Measurements from ENCODE around the gene MYPOP.
"Not testable (repeated sequence)": the region's sequence is repeated elsewhere in the genome, so short reads cannot be mapped to it uniquely, and the experiment has no call there.

Gene MYPOP

DNA sequence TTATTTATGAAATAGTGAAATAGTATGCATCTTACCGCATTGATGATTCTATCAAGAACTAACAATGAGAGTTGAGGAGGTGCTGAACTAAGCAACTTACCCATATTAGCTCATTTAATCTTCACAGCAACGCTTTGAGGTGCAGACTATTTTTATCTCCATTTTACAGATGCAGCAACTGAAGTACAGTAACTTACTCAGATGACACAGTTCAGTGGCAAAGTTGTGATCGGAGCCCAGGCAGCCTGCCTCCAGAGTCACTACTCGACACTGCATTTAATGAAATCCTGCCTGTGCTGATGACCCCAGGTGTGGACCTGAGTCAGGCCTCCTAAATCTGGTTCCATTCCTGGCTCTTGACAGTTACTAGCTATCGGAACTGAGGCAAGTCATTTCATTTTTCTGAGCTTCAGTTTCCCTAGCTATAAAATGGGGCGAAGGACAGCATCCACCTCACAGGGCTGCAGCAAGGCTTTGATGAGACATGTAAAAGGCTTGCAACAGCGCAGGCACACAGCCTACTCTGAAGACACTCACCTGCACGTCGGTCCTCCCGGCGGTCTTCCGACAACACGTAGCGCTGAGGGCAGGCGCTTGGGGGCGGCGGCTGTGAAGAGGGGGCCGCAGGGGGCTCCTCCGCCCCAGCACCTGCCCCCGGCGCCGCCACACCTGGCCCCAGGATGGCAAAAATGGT lies 1.5 kb downstream of the MYPOP start:
- peak overlapping the region; percentile 72 for H3K4me3 ChIP-seq (replicated peaks; ENCODE audit: low read depth, low read length)
- TF ChIP-seq, protein P1, sequence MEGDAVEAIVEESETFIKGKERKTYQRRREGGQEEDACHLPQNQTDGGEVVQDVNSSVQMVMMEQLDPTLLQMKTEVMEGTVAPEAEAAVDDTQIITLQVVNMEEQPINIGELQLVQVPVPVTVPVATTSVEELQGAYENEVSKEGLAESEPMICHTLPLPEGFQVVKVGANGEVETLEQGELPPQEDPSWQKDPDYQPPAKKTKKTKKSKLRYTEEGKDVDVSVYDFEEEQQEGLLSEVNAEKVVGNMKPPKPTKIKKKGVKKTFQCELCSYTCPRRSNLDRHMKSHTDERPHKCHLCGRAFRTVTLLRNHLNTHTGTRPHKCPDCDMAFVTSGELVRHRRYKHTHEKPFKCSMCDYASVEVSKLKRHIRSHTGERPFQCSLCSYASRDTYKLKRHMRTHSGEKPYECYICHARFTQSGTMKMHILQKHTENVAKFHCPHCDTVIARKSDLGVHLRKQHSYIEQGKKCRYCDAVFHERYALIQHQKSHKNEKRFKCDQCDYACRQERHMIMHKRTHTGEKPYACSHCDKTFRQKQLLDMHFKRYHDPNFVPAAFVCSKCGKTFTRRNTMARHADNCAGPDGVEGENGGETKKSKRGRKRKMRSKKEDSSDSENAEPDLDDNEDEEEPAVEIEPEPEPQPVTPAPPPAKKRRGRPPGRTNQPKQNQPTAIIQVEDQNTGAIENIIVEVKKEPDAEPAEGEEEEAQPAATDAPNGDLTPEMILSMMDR (IDR thresholded peaks at IDR 0.05; ENCODE audit: low read depth, low read length, missing control alignments): no peak

DNA sequence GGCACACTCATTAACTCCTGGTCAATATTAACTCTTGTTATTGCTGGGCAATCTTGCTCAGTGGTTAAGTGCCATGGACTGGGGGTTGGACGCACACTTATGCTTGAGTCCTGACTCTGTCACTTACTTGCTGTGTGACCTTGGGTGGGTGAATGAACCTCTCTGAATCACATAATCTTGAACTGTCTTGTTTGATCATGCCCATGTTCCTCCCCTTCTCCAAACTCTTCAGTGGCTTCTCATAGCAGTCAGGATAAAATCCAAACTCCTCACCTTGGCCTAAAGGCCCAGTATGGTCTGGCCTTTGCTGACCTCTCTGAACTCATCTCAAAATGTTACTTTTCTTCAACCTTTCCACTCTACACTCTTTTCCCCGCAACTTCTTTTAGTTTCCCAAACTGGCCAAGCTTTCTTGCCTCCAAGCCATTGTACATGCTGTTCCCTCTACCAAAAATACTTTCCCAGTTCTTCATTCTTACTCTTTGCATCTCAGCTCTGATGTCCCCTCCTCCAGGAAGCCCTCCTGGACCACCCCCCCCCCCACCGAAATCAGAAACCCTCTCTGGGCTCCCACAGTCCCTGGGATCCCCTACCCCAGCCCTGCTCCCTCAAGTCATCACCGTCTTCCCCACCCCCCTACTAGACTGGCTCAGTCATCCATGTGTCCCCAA lies 2.4 kb downstream of the MYPOP start:
- H3K4me3 ChIP-seq (replicated peaks; ENCODE audit: low read depth, low read length): no peak overlapping the region
- TF ChIP-seq, protein P1 (IDR thresholded peaks at IDR 0.05; ENCODE audit: low read depth, low read length, missing control alignments): no peak
- no peak for DNase-seq (ENCODE audit: extremely low read depth, low read depth)

More for the DNA sequence above, 1.5 kb downstream of the MYPOP start:
- DNase-seq (ENCODE audit: extremely low read depth, low read depth): no peak

DNA sequence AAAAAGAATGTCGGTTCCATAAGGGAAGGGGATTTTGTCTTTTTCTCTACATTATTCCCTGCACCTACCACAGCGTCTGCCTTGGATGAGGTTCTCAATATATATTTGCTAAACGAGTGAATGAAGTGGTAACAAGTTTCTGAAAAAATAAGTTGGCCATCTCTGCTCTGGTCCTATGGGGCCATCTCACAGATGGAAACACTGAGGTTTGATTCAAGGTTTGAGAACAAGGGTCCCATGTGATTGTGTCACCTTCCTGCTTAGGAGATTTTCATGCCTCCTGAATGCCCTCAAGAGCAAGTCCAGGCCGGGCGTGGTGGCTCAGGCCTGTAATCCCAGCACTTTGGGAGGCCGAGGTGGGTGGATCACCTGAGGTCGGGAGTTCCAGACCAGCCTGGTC lies 3.2 kb downstream of the MYPOP start:
- DNase-seq (ENCODE audit: extremely low read depth, low read depth): no peak
- TF ChIP-seq, protein P1 (IDR thresholded peaks at IDR 0.05; ENCODE audit: low read depth, low read length, missing control alignments): no peak

DNA sequence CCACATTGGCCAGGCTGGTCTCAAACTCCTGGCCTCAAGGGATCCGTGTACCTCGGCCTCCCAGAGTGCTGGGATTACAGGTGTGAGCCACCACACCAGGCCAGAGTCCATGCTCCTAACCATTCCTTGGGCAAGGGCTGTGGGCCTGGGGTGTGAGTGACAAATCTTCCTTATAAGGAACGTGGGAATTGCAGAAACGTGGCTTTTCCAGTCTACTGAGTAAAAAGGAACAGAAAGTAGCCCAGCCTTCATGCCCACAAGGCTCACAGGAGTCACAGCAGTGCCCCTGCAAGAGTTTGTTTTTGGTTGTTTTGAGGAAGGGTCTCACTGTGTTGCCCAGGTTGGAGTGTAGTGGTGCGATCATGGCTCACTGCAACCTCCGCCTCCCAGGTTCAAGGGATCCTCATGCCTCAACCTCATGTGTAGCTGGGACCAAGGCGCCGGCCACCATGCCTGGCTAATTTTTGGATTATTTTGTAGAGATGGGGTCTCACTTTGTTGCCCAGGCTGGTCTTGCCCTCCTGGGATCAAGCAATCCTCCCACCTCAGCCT lies 5.1 kb downstream of the MYPOP start:
- no peak for DNase-seq (ENCODE audit: extremely low read depth, low read depth)
- H3K4me3 ChIP-seq (replicated peaks; ENCODE audit: low read depth, low read length): no peak overlapping the region
- TF ChIP-seq, protein P1 (IDR thresholded peaks at IDR 0.05; ENCODE audit: low read depth, low read length, missing control alignments): no peak

More for the DNA sequence above, 3.2 kb downstream of the MYPOP start:
- no peak overlapping the region for H3K4me3 ChIP-seq (replicated peaks; ENCODE audit: low read depth, low read length)

DNA sequence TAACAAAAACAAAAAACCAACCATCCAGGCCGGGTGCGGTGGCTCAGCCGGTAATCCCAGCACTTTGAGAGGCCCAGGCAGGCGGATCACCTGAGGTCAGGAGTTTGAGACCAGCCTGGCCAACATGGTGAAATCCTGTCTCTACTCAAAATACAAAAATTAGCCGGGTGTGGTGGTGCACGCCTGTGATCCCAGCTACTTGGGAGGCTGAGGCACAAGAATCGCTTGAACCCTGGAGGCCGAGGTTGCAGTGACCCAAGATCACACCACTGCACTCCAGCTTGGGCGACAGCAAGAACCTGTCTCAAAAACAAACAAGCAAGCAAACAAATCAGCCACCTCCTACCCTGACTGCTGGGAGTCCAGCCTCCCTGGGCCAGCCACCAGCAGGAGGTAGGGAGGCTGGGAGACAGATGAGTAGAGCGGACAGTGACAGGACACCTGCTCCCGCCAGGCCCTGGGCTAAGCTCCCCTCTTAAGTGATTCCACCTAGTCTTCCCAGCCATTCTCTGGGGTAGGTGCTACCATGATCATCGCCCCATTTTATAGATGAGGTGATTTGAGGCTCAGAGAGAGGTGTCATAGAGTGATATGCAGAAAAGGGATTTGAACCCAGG lies 6.3 kb downstream of the MYPOP start:
- not testable (repeated sequence) for H3K4me3 ChIP-seq (replicated peaks; ENCODE audit: low read depth, low read length)

DNA sequence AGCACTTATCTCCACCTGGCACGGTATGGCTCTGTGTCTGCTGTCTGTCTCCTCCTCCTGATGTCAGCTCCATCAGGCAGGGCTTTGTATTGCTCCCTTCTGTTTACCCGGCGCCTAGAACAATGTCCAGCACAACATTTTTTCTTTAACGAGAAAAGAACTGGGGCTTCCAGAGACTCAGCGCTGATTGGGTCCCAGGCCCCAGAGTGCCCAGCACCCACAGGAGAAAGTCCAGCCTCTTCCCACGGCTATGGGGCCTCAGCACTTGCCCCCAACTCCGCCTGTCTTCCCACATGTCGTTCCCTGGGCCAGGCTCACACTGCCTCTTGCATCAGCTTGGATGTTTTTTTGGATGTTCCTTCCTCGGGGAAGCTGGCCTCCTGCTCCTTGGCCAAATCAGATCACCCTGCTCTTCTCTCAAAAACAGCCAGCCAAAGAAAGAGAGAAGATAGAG lies 6.9 kb downstream of the MYPOP start:
- H3K4me3 ChIP-seq (replicated peaks; ENCODE audit: low read depth, low read length): no peak overlapping the region
- DNase-seq (ENCODE audit: extremely low read depth, low read depth): no peak
- TF ChIP-seq, protein P1 (IDR thresholded peaks at IDR 0.05; ENCODE audit: low read depth, low read length, missing control alignments): no peak

More for the DNA sequence above, 6.3 kb downstream of the MYPOP start:
- not testable (repeated sequence) for DNase-seq (ENCODE audit: extremely low read depth, low read depth)

DNA sequence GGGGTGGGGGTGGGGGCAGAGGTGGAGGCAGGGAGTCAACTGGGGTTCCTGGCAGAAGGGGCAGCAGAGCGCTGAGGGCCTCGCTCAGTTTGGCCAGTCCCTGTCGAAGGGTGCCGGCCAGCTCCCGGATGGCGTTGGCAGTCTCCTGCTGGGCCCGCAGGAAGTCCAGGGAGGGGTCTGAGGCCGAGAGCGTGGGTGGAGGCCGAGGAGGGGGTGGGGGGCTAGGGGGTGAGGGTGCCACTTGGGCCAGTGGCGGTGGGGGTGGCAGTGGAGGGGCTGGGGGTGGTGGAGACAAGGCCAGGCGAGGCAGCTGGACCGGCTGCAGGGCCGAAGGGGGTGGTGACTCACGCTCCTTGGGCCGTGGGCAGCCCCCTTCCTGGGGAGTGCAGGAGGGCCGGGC lies 11.5 kb downstream of the MYPOP start:
- DNase-seq (ENCODE audit: extremely low read depth, low read depth): no peak
- TF ChIP-seq, protein P1 (IDR thresholded peaks at IDR 0.05; ENCODE audit: low read depth, low read length, missing control alignments): no peak
- H3K4me3 ChIP-seq (replicated peaks; ENCODE audit: low read depth, low read length): no peak overlapping the region
